HG03439 (cell line): ENCODE data around the gene CACNB4.

Source experiments
- ATAC-seq: cut with Tn5 transposase; IDR thresholded peaks from one replicate; pipeline ENCODE4 v1.9.1; 2021; ENCODE audit warnings: mild to moderate bottlenecking, moderate library complexity; ENCODE audit not compliant: unreplicated experiment

Gene CACNB4

DNA sequence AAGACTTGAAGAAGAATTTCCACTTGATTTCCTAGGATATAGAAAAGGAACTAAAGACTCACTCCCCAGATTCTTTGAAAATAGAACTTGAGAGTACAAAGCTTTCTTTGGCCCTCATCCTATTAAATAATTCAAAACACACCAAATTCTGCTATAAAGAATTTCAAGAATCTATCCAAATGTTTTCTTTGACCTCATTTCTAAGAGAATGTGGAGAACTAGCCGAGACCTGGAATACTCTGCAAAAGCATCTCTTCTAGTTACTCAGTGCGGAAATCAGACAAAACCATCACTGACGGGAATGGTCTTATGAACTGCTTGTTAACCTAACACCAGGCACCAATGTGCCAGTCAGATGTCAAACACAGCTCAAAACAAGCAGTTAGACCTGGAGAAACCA lies 226.4 kb downstream of the CACNB4 start:
- ATAC-seq, result no peak

DNA sequence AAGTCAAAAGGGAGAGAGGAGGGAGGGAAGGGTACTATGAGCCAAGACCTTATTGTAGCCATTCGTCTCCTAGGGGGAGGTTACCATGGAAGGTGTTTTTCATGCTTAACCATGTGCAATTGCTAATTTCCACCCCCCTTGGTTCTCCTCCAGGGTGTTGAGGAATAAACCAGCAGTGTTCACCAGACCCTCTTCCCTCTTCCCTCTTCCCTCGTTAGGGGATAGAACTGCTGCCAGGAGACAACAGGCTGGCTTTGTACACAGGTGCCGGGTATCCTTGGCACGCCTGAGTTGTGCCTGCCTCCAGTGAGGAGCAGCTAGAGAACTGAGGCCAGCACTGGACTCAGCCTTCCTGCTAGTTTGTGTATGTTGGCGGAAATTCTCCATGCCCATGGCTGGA lies 229.6 kb downstream of the CACNB4 start:
- no peak for ATAC-seq

DNA sequence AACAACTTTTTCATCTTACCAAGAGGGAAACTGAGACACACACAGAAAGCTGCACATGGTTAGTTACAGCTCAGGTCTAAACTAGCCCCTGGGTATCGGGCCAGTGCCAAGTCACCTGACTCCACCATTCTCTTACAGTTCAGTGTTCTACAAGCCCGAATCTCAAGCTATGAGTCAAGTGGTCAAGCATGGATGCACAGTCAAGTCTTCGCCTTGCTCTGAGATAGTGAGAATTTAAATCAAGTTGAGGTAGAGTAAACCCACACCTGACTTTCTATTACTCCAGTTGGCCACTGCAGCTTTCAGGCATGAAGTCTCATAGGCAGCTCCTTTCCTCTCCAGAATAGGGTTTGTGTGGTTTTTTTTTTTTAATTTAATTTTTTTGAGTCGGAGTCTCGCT lies 236.1 kb downstream of the CACNB4 start:
- peak; percentile 99 for ATAC-seq

DNA sequence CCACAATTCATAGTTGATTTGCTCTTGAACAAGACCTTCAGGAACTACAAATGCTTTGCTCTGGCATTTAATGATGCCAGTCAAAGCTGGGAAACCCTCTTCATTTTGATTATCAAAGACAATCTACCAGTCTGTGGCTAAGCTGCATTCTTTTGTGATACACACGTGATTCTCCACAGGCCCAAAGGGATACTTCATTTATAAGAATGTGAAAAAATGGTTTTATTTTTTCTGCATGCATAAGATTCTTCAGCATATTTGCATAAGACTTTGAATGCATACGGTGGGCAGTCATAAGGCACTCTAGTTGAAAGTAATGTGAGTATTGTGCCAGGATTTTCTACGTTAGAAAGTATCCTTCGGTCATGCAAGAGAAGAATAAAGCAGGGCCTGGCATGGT lies 237.7 kb downstream of the CACNB4 start:
- ATAC-seq, result no peak

DNA sequence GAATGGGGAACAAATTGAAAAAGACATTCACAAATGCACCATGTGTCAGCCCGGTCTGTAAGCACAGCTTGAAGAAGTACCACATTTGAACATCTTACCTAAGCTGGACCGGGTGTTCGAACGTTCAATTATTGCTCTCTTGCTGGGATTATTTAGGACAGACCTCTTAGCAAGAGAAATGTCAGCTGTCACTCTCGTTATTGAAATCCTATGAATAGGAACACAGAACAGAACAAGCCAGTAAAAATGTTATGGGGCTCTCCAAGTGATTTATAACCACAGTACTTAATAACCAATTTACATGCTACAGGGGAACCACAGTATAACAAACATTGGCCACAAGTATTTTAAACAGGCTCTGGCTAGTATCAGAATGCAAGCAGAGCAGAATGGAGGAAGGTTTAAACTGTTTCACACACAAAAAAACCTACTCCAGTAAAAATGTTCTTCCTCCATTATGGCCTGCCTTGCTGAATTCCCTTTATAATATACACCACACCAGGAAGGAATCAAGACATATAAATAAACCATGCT lies 238.2 kb downstream of the CACNB4 start:
- no peak for ATAC-seq

DNA sequence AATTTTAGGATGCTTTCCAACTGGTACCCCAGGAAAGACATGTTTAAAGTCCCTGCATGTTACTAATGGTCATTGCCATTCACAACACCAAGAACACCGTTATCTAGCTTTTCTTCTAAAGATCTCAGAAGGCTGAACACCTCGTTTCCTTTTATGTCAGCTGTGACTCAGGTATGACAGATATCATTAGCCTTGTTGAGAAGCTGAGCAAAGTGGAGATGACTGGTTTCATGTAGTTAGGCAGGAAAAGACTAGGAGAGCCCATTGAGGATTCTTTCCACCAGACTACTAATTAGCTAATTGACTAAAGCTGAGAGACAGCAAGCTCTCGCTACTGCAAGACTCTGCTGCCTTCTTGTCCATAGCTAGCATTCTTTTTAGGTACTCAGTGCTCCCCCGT lies 238.6 kb downstream of the CACNB4 start:
- no peak for ATAC-seq

DNA sequence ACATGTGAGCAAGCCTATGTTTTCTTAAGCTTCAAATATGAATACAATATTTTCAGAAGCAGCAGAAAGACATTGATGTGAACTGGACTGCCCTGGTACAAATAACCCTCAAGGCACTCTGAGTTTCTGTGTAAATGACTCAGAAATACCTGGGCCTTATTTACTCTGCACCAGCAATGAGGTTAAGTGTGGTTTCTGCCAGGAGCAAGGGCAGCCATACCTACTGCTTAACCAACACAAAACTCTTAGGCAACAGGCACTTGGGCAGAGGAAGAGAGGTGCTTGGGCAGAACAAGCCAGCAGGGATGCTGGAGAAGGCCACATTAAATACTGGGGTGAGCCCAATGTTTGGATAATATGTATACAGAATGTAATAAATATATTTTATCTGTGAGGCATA lies 241.2 kb downstream of the CACNB4 start:
- ATAC-seq, result no peak

DNA sequence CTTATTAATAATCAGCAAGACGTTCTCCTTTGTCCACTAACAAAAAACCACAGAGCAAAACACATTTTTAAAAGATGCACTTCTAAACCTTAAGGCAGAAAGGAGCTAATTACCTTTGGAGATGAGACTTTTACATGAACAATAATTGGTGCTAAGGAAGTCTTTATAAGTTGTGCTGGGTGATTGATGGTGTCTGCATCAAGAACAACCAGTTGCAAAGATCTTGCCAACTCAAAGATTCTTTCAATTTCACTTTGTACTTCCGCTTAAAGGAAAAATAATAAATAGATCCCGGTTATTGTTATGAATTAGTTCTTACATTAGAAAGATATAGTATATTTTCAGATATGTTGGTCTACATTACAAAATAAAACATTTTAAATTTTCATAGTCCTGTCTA lies 243.7 kb downstream of the CACNB4 start:
- ATAC-seq, result no peak

DNA sequence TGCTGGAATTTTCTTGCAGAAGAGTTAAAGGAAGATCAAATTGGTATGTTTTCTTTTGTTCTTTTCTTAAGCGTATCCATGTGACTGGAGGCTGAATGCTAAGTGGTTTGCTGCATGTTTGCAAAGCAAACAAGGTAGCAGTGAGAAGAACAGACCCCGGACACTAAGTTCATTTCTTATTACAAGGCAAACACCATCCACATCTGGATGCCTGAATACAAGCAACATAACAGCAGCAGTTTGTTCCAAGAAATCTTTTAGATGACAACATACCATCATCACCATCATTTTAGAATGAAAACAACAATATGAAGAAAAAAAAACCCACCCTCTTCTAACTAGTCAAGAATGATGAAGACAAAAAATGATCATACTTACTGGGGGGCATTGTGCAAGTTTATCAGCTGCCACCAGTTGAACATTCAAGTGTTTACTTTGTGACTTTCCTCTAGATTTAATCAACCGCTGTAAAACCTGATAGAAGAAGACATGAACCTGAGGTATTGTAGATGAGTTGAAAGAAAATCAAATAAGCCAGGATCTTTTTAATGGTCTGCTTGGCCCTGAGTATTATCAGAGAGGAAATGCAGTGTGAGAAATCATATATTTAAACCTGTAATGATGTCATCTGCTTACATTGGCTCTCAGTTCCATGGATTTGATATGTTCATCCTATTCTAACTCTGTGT lies 245.6 kb downstream of the CACNB4 start:
- ATAC-seq, result no peak

DNA sequence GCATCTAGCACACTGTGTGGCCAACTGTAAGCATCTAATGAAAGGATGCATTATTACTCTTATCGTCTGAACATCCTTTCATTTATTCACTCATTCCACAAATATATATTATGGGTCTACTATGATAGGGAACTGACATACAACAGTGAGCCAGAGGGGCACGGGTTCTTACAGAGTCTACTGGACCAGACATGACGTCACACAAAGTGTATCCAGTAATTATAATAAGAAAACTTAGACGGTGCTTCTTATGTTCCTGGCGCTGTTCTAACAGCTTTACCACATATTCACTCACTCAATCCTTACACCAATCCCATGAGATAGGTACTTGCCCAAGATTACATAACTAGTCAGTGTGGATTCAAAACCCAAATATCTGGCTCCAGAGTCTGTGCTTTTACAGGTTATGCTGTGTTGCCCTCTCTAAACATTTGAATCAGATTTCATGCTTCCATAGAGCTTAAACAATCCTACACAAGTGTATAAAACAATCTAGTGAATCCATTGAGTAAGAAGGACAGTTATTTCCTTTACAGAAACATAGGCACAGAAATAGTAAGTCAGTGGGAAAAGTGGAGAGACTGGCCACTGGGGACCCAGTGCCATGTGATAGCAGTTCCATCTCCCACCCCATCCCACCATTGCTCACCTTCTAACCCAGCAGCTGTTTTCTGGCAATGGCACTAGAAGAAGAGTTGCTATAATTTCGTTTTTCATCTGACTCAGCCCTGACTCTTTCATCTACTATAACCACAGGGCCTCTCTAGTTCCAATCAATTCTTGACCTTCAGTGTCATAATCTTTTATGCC lies 246.4 kb downstream of the CACNB4 start:
- ATAC-seq, result no peak

DNA sequence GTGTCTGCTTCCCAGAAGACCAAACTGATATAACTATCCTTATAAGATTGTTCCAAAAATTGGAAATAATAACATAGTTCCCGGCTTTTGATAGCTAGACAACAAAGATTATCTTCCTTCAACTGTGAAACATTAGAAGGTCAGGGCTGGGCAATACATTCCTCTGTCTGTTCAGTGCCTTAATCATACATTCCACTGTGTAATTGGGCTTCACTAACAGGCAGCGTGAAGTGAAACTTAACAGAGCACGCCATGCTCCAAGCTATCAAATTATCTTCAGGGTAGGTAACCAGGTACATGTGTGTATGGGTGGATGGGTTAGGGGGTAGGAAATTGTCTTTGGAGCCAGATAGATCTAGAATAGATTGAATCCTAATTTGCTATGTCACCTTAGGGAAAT lies 247.1 kb downstream of the CACNB4 start:
- ATAC-seq, result no peak

DNA sequence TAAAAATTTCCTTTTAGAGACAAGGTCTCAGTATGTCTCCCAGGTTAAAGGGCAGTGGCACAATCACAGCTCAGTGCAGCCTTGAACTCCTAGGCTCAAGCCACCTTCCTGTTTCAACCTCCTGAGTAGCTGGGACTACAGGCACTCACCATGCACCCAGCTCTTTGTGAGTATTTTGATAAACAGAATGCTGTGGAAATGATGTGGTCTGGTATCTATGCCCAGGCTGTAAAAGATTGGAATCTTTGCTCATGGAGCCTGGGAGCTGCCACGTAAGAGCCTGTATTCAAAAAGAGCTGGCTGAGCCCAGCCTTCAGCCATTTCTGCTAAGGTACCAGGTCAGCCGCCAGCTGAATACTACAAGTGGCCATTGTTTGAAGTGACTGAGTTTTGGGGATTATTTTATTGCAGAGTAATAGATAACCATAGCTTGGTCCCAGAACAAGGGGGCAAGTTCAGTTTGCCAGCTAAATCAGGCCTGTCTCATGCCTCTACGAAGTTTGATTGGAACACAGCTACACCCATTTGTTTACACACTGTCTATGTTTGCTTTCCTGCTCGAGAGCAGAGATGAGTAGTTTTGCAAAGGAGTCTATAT lies 249.3 kb downstream of the CACNB4 start:
- ATAC-seq, result no peak

DNA sequence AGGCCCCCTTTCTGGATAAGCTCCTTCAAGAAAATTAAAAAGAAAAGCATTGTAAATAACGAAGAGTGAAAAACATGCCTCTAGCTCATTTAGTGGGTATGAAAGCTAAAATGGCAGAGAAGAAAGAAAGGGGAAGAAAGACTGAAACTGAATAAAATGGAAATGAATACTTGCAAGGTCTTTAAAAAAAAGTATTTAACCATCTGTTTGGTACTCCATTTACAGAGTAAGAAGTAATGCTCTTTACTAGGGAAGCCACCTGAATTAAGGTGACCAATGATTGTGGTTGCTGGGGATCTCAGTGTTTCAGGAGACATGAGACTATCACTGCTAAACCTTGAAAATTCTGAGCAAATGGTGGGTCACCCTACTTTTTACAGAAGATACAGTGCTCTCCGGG lies 253.0 kb downstream of the CACNB4 start:
- ATAC-seq, result no peak

DNA sequence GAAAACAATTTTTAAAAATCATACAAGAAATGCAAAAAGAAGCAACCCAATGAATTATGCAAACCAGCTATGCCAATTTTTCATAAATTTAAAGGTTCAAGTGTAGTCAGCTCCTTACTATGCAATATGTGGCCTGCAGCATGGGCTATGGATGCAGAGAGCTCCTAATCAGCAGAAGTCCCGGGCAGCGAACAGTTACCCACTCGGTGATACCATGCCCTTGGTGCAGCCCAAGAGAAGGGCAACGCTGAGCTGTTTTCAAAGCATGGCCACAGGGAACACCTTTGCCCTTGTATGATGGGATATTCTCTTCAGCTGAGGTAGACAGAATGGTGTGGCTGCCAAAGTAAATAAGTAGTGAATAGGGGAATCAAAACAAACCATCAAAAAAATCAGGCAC lies 253.4 kb downstream of the CACNB4 start:
- ATAC-seq, result no peak

DNA sequence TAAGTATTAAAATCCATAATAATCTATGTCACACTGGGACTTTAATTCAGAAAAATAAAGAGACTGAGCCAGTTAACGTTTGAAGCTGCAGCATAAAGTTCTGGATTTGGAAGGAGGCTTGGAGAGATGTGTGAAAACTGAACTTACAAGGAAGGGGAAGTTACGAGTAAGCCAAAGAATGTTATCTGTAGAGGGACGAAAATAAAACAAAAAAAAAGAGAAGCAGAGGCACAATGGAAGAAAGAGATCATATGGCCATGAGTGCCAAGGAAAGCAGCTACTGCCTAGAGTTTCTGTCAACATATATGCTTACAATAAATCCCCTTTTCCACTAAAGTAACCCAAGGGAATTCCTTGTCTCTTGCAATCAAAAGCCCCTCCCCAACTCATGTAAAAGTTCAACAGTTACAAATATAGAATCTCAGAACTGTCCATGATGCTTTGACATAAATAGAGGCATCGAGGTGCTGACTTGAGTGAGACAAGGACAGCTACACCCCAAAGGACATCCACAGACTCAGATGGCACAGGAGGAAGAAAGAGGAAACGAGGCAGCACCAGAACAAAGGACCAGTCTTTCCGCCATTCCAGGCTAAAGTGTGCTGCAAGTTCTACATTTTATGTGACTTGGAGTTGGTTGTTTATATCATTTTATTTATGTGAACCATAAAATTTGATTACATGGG lies 254.5 kb downstream of the CACNB4 start:
- ATAC-seq, result no peak

DNA sequence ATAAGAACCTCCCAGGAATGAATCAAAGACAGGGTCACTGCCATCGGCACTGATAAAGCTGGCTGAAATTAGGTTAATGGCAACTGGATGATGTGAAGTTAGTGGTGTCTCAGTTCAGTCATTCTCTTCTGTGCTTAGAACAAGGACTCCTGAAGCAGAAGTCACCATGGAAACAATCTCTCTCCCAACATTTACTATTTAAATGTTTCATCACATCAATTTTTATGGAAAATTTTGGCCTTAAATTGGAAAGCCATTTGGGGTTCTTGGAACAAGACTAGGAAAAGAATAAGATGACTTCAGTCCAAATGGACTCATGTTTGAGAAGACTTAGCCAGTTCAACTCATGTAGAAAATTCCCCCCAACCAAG lies 255.2 kb downstream of the CACNB4 start:
- no peak for ATAC-seq

DNA sequence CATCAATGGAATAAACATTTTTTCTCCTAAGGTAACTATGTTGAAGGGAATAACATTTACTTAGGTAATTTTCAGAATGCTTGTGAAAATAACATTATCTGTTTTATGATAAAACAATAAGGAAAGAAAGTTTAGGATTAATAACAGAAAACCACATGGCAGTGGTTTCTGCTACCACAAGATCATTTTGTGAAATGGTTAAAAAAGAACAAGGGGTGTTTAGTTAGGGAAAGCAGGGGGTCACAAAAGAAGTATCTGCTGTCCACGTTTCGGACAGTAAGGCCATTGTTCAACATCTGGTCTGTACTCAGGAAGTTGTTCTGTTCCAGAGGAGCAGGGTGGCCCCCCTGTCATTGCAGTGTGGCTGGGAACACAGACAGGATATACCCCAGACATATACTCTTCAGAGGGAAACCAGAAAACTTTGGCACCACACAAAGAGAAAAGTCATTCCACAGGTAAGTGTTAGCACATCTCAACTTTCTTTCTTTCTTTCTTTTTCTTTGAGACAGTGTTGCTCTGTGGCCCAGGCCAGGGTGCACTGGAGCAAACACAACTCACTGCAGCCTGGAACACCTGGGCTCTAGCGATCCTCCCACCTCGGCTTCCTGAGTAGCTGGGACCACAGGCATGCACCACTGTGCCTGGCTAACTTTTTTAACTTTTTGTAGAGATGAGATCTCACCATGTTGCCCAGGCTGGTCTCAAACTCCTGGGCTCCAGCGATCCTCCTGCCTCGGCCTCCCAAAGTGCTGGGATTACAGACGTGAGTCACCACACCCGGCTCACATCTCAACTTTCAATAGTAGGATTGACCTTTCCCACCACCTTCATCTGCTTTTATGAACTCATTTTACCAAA lies 255.8 kb downstream of the CACNB4 start:
- no peak for ATAC-seq

DNA sequence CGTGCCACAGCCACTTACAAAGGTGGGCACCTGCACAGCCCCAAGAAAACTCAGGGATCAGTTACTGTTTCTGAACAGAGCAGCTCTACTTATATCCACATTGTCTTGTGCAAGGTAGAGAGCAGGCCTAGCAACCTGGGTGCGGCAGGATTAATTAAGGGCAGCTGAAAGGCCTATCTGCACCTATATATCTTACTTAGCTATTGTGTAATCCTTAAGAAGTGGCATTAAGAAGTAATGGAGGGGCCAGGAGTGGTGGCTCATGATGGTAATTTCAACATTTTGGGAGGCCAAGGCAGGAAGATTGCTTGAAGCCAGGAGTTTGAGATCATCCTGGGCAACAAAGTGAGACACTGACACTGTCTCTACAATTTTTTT lies 257.8 kb downstream of the CACNB4 start:
- ATAC-seq, result no peak

DNA sequence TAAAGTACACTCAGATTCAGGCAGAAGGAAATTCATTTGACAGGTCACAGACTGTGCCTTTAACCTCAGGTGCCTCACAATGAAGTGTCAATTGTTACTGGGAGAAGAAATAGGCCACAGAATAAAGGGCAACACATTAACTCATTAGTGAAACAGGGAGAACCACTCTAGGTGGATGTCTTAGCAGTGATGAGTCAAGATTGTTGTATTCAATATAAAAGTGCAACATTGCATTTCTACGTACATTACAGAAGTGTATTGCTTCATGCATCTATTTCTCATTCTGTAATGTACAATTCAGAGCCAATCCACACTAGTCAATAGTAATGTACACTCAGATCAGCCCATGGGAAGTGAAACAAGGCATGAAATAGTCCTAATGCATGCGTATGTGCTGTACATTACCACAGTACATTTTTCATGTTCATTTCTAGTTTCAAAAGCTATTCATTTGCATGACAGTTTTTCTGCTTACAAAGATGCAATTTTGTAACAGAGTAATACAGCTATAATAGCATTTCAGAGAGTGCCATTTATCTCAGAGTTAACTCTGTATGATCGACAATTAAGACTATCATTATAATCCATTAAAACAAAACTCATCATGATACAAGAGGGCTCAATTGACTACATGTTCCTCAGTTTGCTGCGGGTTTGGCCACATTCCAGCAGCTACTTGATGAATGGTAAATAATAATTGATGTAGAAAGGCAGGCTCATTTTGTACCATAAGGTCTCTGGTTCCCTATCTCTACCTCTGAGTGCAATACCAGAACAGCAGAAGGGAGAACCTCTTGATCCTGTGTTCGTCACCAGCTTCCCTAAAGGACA lies 258.4 kb downstream of the CACNB4 start:
- peak; percentile 98 for ATAC-seq

DNA sequence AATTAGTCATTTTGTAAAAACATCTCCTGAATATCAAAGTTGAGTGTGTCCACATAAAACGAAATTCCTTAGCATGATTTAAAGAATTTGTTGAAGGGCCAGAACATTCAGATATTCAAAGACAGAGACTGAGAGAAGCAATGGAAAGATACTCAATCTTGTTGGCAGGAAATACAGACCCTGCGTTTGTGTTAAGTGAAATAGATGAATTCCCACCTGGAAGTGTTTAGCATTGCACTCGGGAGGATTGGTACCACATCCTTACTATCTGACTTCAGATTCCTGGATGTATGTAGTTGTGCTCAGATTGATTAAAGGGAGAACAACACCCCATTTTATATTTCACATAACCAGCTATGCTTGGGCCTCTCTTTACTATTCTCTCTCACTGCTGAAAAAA lies 260.9 kb downstream of the CACNB4 start:
- ATAC-seq, result no peak
